Stimulated activated CD8-positive, alpha-beta memory T cell treated with anti-CD3 and anti-CD28 coated beads, Interleukin-4, amount 100 ng/mL, for 1 hour (primary cell): ENCODE data around the gene BABAM1.

Experiments used
- DNase-seq, 2 donors: peaks; one replicate each; pipeline ENCODE4 v3.0.0-alpha.2; 2020; ENCODE audit warnings: low read depth in 2 of 2, low spot score in 1 of 2

The BABAM1 gene

GRCh38 chr19:17321655-17322489 lies 54.6 kb downstream of the BABAM1 start:
- DNase-seq: no peak

- DNase-seq: no peak
These were observed 55.6 kb downstream of the BABAM1 start for GRCh38 chr19:17322854-17323253.

- no peak for DNase-seq
These were observed 56.2 kb downstream of the BABAM1 start for GRCh38 chr19:17323300-17323963.

- DNase-seq: no peak
These were observed 56.7 kb downstream of the BABAM1 start for GRCh38 chr19:17323964-17324332.

GRCh38 chr19:17324357-17325114 lies 57.3 kb downstream of the BABAM1 start:
- DNase-seq: no peak

- DNase-seq: no peak
These were observed 57.9 kb downstream of the BABAM1 start for GRCh38 chr19:17325133-17325532.

- DNase-seq: no peak
These were observed 58.8 kb downstream of the BABAM1 start for GRCh38 chr19:17325881-17326594.

- no peak for DNase-seq
These were observed 59.3 kb downstream of the BABAM1 start for GRCh38 chr19:17326595-17326966.

GRCh38 chr19:17327068-17327653 lies 59.9 kb downstream of the BABAM1 start:
- no peak for DNase-seq

GRCh38 chr19:17327654-17328516 lies 60.6 kb downstream of the BABAM1 start:
- no peak for DNase-seq
